Measurements from ENCODE around the gene SNED1. TPM values are rescaled to one million over a fixed set of nuclear protein-coding genes. Genes with fewer than 3 reads are reported as not detected.

Gene SNED1
- total and polyA plus RNA-seq, 2 donors (not counting 1 experiment from before 2014, with no cell fraction given) = 27.2 to 39.5 TPM

DNA sequence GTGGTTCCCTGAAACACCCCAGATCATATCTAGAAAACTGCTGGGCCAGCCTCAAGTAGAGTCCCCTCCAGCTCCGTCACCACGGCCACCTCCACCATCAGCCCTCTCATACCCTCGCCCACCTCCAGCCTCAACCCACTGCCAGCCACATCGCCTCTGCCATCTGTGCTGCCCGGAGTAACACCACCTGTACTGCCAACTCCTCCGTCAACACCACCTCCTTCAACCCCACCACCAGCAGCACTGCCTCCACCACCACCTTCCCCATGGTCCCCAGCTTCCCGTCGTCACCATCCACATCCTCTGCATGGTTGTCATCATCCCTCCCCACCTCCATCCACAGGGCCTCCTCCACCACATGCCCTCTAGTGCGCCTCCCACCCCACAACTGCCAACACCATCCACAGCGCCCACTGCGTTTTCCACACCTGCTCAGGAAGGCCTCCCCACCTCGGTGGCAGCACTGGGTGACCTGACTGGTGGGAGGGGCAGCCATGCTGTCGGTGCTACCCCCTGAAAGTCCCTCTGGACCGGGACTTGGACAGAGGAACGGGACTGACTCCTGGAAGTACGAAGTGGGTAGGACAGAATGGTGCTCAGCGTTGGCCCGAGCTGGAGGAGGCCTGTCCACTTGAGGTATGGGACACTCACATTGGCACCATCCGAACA is 1.6 kb downstream of the SNED1 start:
- Histone ChIP-seq H3K36me3 (ENCODE audit: control insufficient read depth, insufficient read depth, low read length) (peaks cover 13% of the 10 kb centered on the region), H3K27ac (ENCODE audit: insufficient read depth, low read length) (no peak overlapping the region), H3K4me3 (replicated peaks in 1 of 4; ENCODE audit: control extremely low read depth in 1 of 4, insufficient read depth in 1 of 4, low read depth in 3 of 4, low read length in 4 of 4) (peak overlapping the region; percentile 54 to 75 (median 66)), H3K4me1 (ENCODE audit: control insufficient read depth, extremely low read depth, insufficient read depth, low read length) (peaks cover 16% of the 10 kb centered on the region), H3K27me3 (ENCODE audit: control insufficient read depth, insufficient read depth, low read length) (no peaks in the 10 kb centered on the region), H2AFZ (ENCODE audit: low read length) (no peak overlapping the region), H3K79me2 (ENCODE audit: control insufficient read depth, insufficient read depth, low read length) (peaks cover 41% of the 10 kb centered on the region), H4K20me1 (ENCODE audit: control insufficient read depth, extremely low read depth, insufficient read depth, low read length) (no peaks in the 10 kb centered on the region), H3K9me3 (ENCODE audit: control insufficient read depth, insufficient read depth, low read depth, low read length) (peaks cover 4% of the 10 kb centered on the region), H3K9ac (ENCODE audit: insufficient read depth, low read length) (no peak overlapping the region), H3K4me2 (ENCODE audit: extremely low read depth, insufficient read depth, low read length) (peak overlapping the region; percentile 92)
- no peak for TF ChIP-seq EZH2 (IDR thresholded peaks at IDR 0.05; ENCODE audit: low read length, missing control alignments)
- TF ChIP-seq, protein P1, sequence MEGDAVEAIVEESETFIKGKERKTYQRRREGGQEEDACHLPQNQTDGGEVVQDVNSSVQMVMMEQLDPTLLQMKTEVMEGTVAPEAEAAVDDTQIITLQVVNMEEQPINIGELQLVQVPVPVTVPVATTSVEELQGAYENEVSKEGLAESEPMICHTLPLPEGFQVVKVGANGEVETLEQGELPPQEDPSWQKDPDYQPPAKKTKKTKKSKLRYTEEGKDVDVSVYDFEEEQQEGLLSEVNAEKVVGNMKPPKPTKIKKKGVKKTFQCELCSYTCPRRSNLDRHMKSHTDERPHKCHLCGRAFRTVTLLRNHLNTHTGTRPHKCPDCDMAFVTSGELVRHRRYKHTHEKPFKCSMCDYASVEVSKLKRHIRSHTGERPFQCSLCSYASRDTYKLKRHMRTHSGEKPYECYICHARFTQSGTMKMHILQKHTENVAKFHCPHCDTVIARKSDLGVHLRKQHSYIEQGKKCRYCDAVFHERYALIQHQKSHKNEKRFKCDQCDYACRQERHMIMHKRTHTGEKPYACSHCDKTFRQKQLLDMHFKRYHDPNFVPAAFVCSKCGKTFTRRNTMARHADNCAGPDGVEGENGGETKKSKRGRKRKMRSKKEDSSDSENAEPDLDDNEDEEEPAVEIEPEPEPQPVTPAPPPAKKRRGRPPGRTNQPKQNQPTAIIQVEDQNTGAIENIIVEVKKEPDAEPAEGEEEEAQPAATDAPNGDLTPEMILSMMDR (conservative IDR thresholded peaks at IDR 0.05 in 1 of 2, IDR thresholded peaks at IDR 0.05 in 1 of 2; ENCODE audit: low read depth in 1 of 2, low read length in 2 of 2) = no peak
- DNase-seq (ENCODE audit: low read depth in 2 of 2) = no peak

DNA sequence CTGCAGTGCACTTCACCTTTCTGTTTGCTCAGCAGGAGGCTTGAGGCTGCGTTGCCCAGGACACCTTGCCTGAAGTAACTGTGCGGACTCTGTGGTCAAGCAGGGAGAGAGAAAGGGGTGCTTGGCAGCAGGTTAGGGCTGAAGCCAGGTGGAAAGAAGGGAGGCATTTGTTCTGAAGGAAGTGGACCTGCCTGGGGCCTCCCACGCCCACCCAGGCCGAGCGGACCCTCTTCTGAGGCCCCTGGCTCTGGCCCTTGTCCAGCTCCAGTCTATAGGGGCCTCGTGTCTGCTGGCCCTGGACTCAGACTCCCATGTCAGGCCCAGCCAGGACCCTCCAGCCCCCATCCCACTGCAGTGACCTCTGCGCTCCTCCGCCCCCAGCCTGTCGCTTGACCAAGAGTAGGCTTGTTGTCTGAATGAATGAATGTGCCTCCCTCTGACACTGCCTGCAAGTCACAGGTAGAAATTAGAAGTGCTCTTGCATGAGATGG is 2.5 kb downstream of the SNED1 start:
- Histone ChIP-seq H3K4me1 (ENCODE audit: control insufficient read depth, extremely low read depth, insufficient read depth, low read length) (peaks cover 14% of the 10 kb centered on the region), H3K4me2 (ENCODE audit: extremely low read depth, insufficient read depth, low read length) (no peak overlapping the region), H3K9ac (ENCODE audit: insufficient read depth, low read length) (no peak overlapping the region), H4K20me1 (ENCODE audit: control insufficient read depth, extremely low read depth, insufficient read depth, low read length) (no peaks in the 10 kb centered on the region), H3K27me3 (ENCODE audit: control insufficient read depth, insufficient read depth, low read length) (no peaks in the 10 kb centered on the region), H2AFZ (ENCODE audit: low read length) (no peak overlapping the region), H3K36me3 (ENCODE audit: control insufficient read depth, insufficient read depth, low read length) (peaks cover 13% of the 10 kb centered on the region), H3K79me2 (ENCODE audit: control insufficient read depth, insufficient read depth, low read length) (peaks cover 41% of the 10 kb centered on the region), H3K4me3 (replicated peaks in 1 of 4; ENCODE audit: control extremely low read depth in 1 of 4, insufficient read depth in 1 of 4, low read depth in 3 of 4, low read length in 4 of 4) (peak overlapping the region in 2 of 4 experiments; percentile 67 to 75), H3K27ac (ENCODE audit: insufficient read depth, low read length) (no peak overlapping the region), H3K9me3 (ENCODE audit: control insufficient read depth, insufficient read depth, low read depth, low read length) (peaks cover 4% of the 10 kb centered on the region)
- TF ChIP-seq, protein P1 (conservative IDR thresholded peaks at IDR 0.05 in 1 of 2, IDR thresholded peaks at IDR 0.05 in 1 of 2; ENCODE audit: low read depth in 1 of 2, low read length in 2 of 2) = no peak
- no peak for TF ChIP-seq EZH2 (IDR thresholded peaks at IDR 0.05; ENCODE audit: low read length, missing control alignments)
- DNase-seq (ENCODE audit: low read depth in 2 of 2) = no peak

DNA sequence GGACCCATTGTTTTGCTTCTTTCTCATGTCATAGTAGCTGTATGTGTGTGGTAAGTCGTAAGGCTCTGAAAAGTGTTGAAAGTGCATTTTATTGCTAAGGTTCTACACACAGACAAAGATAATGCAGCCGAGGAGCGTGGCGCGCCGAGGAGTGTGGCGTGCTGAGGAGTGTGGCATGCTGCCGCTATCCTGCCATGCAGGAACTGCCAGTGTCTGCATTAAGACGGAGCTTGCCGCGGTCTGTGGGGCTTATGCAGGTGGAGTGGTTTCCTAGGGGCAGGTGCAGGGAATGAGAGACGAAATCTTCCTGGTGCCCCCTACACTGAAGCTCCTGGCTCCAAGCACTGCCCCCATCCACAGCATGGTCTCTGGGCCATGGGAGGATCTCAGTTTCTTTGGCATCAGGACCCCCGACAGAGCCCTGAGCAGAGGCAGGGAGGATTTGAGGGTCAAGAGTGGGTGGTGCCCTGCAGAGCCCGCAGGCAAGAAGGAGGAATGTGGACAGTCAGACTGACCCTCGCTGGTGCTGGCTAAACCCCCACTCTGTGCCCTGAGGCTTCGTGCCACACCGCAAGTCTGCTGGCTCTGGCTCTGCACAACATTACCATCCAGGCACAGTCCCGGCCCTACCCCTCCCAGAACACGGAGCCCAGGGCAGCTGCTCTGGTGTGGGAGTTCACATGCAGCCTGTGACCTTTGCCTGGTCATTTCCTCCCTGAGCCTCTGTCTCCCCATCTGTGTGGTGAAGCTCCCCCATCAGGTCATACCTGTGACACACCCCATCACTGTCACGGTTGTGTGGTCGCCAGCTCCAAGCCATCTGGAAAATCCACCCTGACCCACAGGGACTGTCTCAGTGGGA is 3.2 kb downstream of the SNED1 start:
- no peak for DNase-seq (ENCODE audit: low read depth in 2 of 2)
- peaks cover 2% of the 10 kb centered on the region for H4K20me1 ChIP-seq (ENCODE audit: control insufficient read depth, extremely low read depth, insufficient read depth, low read length)
- no peak overlapping the region for H3K4me2 ChIP-seq (ENCODE audit: extremely low read depth, insufficient read depth, low read length)
- no peak for TF ChIP-seq EZH2 (IDR thresholded peaks at IDR 0.05; ENCODE audit: low read length, missing control alignments)
- TF ChIP-seq, protein P1 (conservative IDR thresholded peaks at IDR 0.05 in 1 of 2, IDR thresholded peaks at IDR 0.05 in 1 of 2; ENCODE audit: low read depth in 1 of 2, low read length in 2 of 2) = no peak
- H3K79me2 ChIP-seq (ENCODE audit: control insufficient read depth, insufficient read depth, low read length) = peaks cover 45% of the 10 kb centered on the region
- H2AFZ ChIP-seq (ENCODE audit: low read length) = no peak overlapping the region
- peaks cover 4% of the 10 kb centered on the region for H3K9me3 ChIP-seq (ENCODE audit: control insufficient read depth, insufficient read depth, low read depth, low read length)
- peaks cover 14% of the 10 kb centered on the region for H3K4me1 ChIP-seq (ENCODE audit: control insufficient read depth, extremely low read depth, insufficient read depth, low read length)
- peaks cover 13% of the 10 kb centered on the region for H3K36me3 ChIP-seq (ENCODE audit: control insufficient read depth, insufficient read depth, low read length)
- H3K27me3 ChIP-seq (ENCODE audit: control insufficient read depth, insufficient read depth, low read length) = no peaks in the 10 kb centered on the region
- no peak overlapping the region for H3K27ac ChIP-seq (ENCODE audit: insufficient read depth, low read length)
- peak overlapping the region in 2 of 4 experiments; percentile 67 to 75 for H3K4me3 ChIP-seq (replicated peaks in 1 of 4; ENCODE audit: control extremely low read depth in 1 of 4, insufficient read depth in 1 of 4, low read depth in 3 of 4, low read length in 4 of 4)
- no peak overlapping the region for H3K9ac ChIP-seq (ENCODE audit: insufficient read depth, low read length)
